DMS53 (cell line): ENCODE data around the gene SERINC4.

Experiments
- DNase-seq: peaks from one replicate; lab custom pipeline; 2025; lab: John Stamatoyannopoulos, UW

SERINC4 gene

DNA sequence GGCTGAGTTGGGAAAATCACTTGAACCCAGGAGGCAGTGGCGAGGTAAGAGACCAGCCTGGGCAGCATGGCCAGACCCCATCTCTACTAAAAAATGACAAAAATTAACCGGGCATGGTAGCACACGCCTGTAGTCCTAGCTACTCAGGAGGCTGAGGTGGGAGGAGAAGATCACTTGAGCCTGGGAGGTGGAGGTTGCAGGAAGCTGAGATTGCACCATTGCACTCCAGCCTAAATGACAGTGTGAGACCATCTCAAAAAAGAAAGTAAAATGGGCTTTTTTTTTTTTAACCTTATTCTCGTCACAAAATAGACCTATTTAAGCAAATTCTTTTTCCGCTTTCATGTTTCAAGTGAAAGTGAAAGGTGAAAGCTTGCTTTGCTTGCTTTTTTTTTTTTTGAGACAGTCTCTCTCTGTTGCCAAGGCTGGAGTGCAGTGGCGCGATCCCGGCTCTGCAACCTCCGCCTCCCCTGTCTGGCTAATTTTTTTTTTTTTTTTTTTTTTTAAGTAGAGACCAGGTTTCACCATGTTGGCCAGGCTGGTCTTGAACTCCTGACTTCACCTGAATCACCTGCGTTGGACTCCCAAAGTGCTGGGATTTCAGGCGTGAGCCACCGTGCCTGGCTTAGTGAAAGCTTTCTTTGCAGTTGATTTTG lies 50.2 kb downstream of the SERINC4 start:
- no peak for DNase-seq

DNA sequence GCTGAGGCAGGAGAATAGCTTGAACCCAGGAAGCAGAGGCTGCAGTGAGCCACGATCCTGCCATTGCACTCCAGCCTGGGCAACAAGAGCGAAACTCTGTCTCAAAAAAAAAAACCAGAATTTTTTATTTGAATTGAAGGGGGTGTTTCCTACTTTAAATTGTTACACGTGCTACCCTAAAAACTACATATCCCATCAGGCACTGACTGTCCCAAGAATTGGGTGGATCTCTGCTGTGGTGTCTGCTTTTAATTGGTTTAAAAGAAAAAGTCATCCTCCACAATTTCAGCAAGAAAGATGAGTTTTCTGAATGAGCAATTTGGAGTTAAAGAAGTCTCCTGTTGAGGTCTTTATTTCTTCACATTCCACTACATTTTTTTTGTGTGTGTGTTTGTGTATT lies 51.6 kb downstream of the SERINC4 start:
- DNase-seq = no peak

GRCh38 chr15:43746903-43747309 lies 53.1 kb downstream of the SERINC4 start:
- DNase-seq = peak; percentile 59

DNA sequence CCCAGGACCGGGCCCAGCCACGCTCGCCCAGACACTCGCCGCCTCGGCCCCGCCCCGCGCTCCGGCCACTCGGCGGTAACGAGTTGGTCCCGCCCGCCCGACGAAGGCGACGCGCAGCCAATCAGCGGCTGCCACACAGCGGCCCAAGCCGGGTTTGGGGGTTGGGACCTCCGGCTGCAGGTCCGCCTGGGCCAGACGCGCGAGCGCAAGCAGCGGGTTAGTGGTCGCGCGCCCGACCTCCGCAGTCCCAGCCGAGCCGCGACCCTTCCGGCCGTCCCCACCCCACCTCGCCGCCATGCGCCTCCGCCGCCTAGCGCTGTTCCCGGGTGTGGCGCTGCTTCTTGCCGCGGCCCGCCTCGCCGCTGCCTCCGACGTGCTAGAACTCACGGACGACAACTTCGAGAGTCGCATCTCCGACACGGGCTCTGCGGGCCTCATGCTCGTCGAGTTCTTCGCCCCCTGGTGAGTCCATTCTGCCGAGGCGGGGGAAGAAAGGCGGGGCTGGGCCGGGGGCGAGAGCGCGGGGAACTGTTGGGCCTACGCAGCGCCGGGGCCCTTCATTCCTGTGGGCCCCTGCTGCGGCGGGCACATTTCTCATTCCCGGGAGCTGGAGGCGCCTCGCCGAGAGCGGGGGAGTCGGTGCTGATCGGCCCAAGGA lies 53.6 kb downstream of the SERINC4 start, which contains the start of gene PDIA3:
Gene PDIA3 (plus strand): TSS at position 194 of the 658 bp plus-strand sequence. CDS start 102 bp downstream, at position 296.
- peak; percentile 94 for DNase-seq
